ENCODE data around the gene KLF9.
A peak's percentile ranks its signal among the peaks of the same experiment; 100 is the strongest.

KLF9 gene

GRCh38 chr9:70413799-70414775, at the start of gene KLF9:
Gene KLF9 (minus strand): TSS chr9:70414657. CDS start chr9:70413363, 1,294 bp downstream.
- H3K9me3 ChIP-seq (ENCODE audit: control insufficient read depth, insufficient read depth, low read length): no peaks in the 10 kb centered on the region
- no peaks in the 10 kb centered on the region for H3K36me3 ChIP-seq (ENCODE audit: control insufficient read depth, insufficient read depth, low read length)
- no CpG with 5 or more reads among the region's 48 CpGs for WGBS (ENCODE audit: insufficient coverage, insufficient read length)
- H3K4me1 ChIP-seq (ENCODE audit: control insufficient read depth, insufficient read depth, low read length): peaks cover 5% of the 10 kb centered on the region; the same call in 1 of the 2 replicates
- DNase-seq (ENCODE audit: low read depth, low spot score): no peak
- peaks cover 11% of the 10 kb centered on the region for H3K27me3 ChIP-seq (ENCODE audit: control insufficient read depth, insufficient read depth, low read length)
- no peak within 1 kb of the TSS for H3K27ac ChIP-seq (ENCODE audit: low read length)
- peak within 1 kb of the TSS; percentile 62; the same call in 1 of the 2 replicates for H3K4me3 ChIP-seq (ENCODE audit: low read length)

- no peaks in the 10 kb centered on the region for H3K36me3 ChIP-seq (ENCODE audit: control insufficient read depth, insufficient read depth, low read length)
- no peaks in the 10 kb centered on the region for H3K9me3 ChIP-seq (ENCODE audit: control insufficient read depth, insufficient read depth, low read length)
- WGBS (ENCODE audit: insufficient coverage, insufficient read length): no CpG with 5 or more reads among the region's 2 CpGs
- H3K4me1 ChIP-seq (ENCODE audit: control insufficient read depth, insufficient read depth, low read length): no peaks in the 10 kb centered on the region
- H3K27me3 ChIP-seq (ENCODE audit: control insufficient read depth, insufficient read depth, low read length): no peaks in the 10 kb centered on the region
- no peak overlapping the region for H3K27ac ChIP-seq (ENCODE audit: low read length)
- no peak overlapping the region for H3K4me3 ChIP-seq (ENCODE audit: low read length)
- no peak for DNase-seq (ENCODE audit: low read depth, low spot score)
These were observed 49.4 kb upstream of the KLF9 start for GRCh38 chr9:70463877-70464276.

GRCh38 chr9:70462300-70462699, 47.8 kb upstream of the KLF9 start:
- H3K27me3 ChIP-seq (ENCODE audit: control insufficient read depth, insufficient read depth, low read length): no peaks in the 10 kb centered on the region
- no peaks in the 10 kb centered on the region for H3K4me1 ChIP-seq (ENCODE audit: control insufficient read depth, insufficient read depth, low read length)
- no peak for DNase-seq (ENCODE audit: low read depth, low spot score)
- no peaks in the 10 kb centered on the region for H3K9me3 ChIP-seq (ENCODE audit: control insufficient read depth, insufficient read depth, low read length)
- no peak overlapping the region for H3K27ac ChIP-seq (ENCODE audit: low read length)
- H3K4me3 ChIP-seq (ENCODE audit: low read length): no peak overlapping the region
- H3K36me3 ChIP-seq (ENCODE audit: control insufficient read depth, insufficient read depth, low read length): no peaks in the 10 kb centered on the region

GRCh38 chr9:70457235-70457634, 42.8 kb upstream of the KLF9 start:
- Histone ChIP-seq H3K9me3 (ENCODE audit: control insufficient read depth, insufficient read depth, low read length) (no peaks in the 10 kb centered on the region), H3K4me1 (ENCODE audit: control insufficient read depth, insufficient read depth, low read length) (no peaks in the 10 kb centered on the region), H3K27ac (ENCODE audit: low read length) (no peak overlapping the region), H3K36me3 (ENCODE audit: control insufficient read depth, insufficient read depth, low read length) (no peaks in the 10 kb centered on the region), H3K4me3 (ENCODE audit: low read length) (no peak overlapping the region), H3K27me3 (ENCODE audit: control insufficient read depth, insufficient read depth, low read length) (no peaks in the 10 kb centered on the region)
- DNase-seq (ENCODE audit: low read depth, low spot score): no peak

- Histone ChIP-seq H3K4me1 (ENCODE audit: control insufficient read depth, insufficient read depth, low read length) (no peaks in the 10 kb centered on the region), H3K27ac (ENCODE audit: low read length) (no peak overlapping the region), H3K4me3 (ENCODE audit: low read length) (no peak overlapping the region), H3K36me3 (ENCODE audit: control insufficient read depth, insufficient read depth, low read length) (no peaks in the 10 kb centered on the region), H3K27me3 (ENCODE audit: control insufficient read depth, insufficient read depth, low read length) (no peaks in the 10 kb centered on the region), H3K9me3 (ENCODE audit: control insufficient read depth, insufficient read depth, low read length) (no peaks in the 10 kb centered on the region)
- DNase-seq (ENCODE audit: low read depth, low spot score): no peak
- WGBS (ENCODE audit: insufficient coverage, insufficient read length): 100% methylated on average over 2 of the region's 7 CpGs
These were observed 41.7 kb upstream of the KLF9 start for GRCh38 chr9:70455993-70456704.

- no CpG with 5 or more reads among the region's 3 CpGs for WGBS (ENCODE audit: insufficient coverage, insufficient read length)
- H3K4me1 ChIP-seq (ENCODE audit: control insufficient read depth, insufficient read depth, low read length): no peaks in the 10 kb centered on the region
- H3K27ac ChIP-seq (ENCODE audit: low read length): no peak overlapping the region
- no peaks in the 10 kb centered on the region for H3K36me3 ChIP-seq (ENCODE audit: control insufficient read depth, insufficient read depth, low read length)
- H3K9me3 ChIP-seq (ENCODE audit: control insufficient read depth, insufficient read depth, low read length): no peaks in the 10 kb centered on the region
- DNase-seq (ENCODE audit: low read depth, low spot score): no peak
- no peaks in the 10 kb centered on the region for H3K27me3 ChIP-seq (ENCODE audit: control insufficient read depth, insufficient read depth, low read length)
- no peak overlapping the region for H3K4me3 ChIP-seq (ENCODE audit: low read length)
These were observed 37.9 kb upstream of the KLF9 start for GRCh38 chr9:70452365-70452764.

GRCh38 chr9:70451765-70452164, 37.3 kb upstream of the KLF9 start:
- H3K9me3 ChIP-seq (ENCODE audit: control insufficient read depth, insufficient read depth, low read length): no peaks in the 10 kb centered on the region
- no peak overlapping the region for H3K4me3 ChIP-seq (ENCODE audit: low read length)
- H3K4me1 ChIP-seq (ENCODE audit: control insufficient read depth, insufficient read depth, low read length): no peaks in the 10 kb centered on the region
- DNase-seq (ENCODE audit: low read depth, low spot score): no peak
- no peak overlapping the region for H3K27ac ChIP-seq (ENCODE audit: low read length)
- no CpG with 5 or more reads among the region's 5 CpGs for WGBS (ENCODE audit: insufficient coverage, insufficient read length)
- H3K27me3 ChIP-seq (ENCODE audit: control insufficient read depth, insufficient read depth, low read length): no peaks in the 10 kb centered on the region
- H3K36me3 ChIP-seq (ENCODE audit: control insufficient read depth, insufficient read depth, low read length): no peaks in the 10 kb centered on the region

GRCh38 chr9:70450738-70451137, 36.3 kb upstream of the KLF9 start:
- DNase-seq (ENCODE audit: low read depth, low spot score): no peak
- Histone ChIP-seq H3K9me3 (ENCODE audit: control insufficient read depth, insufficient read depth, low read length) (no peaks in the 10 kb centered on the region), H3K27me3 (ENCODE audit: control insufficient read depth, insufficient read depth, low read length) (no peaks in the 10 kb centered on the region), H3K4me3 (ENCODE audit: low read length) (no peak overlapping the region), H3K27ac (ENCODE audit: low read length) (no peak overlapping the region), H3K4me1 (ENCODE audit: control insufficient read depth, insufficient read depth, low read length) (no peaks in the 10 kb centered on the region), H3K36me3 (ENCODE audit: control insufficient read depth, insufficient read depth, low read length) (no peaks in the 10 kb centered on the region)
- WGBS (ENCODE audit: insufficient coverage, insufficient read length): no CpG with 5 or more reads among the region's 5 CpGs

GRCh38 chr9:70449461-70449860, 35.0 kb upstream of the KLF9 start:
- DNase-seq (ENCODE audit: low read depth, low spot score): no peak
- H3K36me3 ChIP-seq (ENCODE audit: control insufficient read depth, insufficient read depth, low read length): no peaks in the 10 kb centered on the region
- H3K9me3 ChIP-seq (ENCODE audit: control insufficient read depth, insufficient read depth, low read length): no peaks in the 10 kb centered on the region
- no peaks in the 10 kb centered on the region for H3K27me3 ChIP-seq (ENCODE audit: control insufficient read depth, insufficient read depth, low read length)
- H3K4me3 ChIP-seq (ENCODE audit: low read length): no peak overlapping the region
- WGBS (ENCODE audit: insufficient coverage, insufficient read length): no CpG with 5 or more reads among the region's 2 CpGs
- no peak overlapping the region for H3K27ac ChIP-seq (ENCODE audit: low read length)
- no peaks in the 10 kb centered on the region for H3K4me1 ChIP-seq (ENCODE audit: control insufficient read depth, insufficient read depth, low read length)

GRCh38 chr9:70448919-70449318, 34.5 kb upstream of the KLF9 start:
- H3K9me3 ChIP-seq (ENCODE audit: control insufficient read depth, insufficient read depth, low read length): no peaks in the 10 kb centered on the region
- no peaks in the 10 kb centered on the region for H3K36me3 ChIP-seq (ENCODE audit: control insufficient read depth, insufficient read depth, low read length)
- H3K27ac ChIP-seq (ENCODE audit: low read length): no peak overlapping the region
- no peaks in the 10 kb centered on the region for H3K27me3 ChIP-seq (ENCODE audit: control insufficient read depth, insufficient read depth, low read length)
- DNase-seq (ENCODE audit: low read depth, low spot score): no peak
- H3K4me3 ChIP-seq (ENCODE audit: low read length): no peak overlapping the region
- H3K4me1 ChIP-seq (ENCODE audit: control insufficient read depth, insufficient read depth, low read length): no peaks in the 10 kb centered on the region
- WGBS (ENCODE audit: insufficient coverage, insufficient read length): no CpG with 5 or more reads among the region's 1 CpG
